H1 (cell line): ENCODE results near the gene KCTD2. TPM values are rescaled to one million over a fixed set of nuclear protein-coding genes. Genes with fewer than 3 reads are reported as not detected.

ENCODE experiments used
- CTCF ChIA-PET: fragments of 300-600 bp; sonication (Branson Sonifier 250); formaldehyde crosslinking; loops from one replicate; lab custom pipeline; 2021; ENCODE audit not compliant: partially characterized antibody; lab: Charles Lee
- POLR2A ChIA-PET: fragments of 300-600 bp; sonication (Branson Sonifier 250); formaldehyde crosslinking; loops from one replicate; lab custom pipeline; 2021; ENCODE audit warnings: inconsistent platforms; ENCODE audit not compliant: partially characterized antibody; lab: Charles Lee
- DNase-seq, 2 experiments: peaks; one replicate each; pipeline versions ENCODE4 v3.0.0 to v3.0.0-alpha.2; 2010 to 2022; ENCODE audit warnings: low spot score in 2 of 2, low read depth in 1 of 2, mixed read lengths in 1 of 2
- FAIRE-seq: peaks from 2 replicates; lab custom pipeline; 2011; peaks lifted over from hg19 to GRCh38; lab: Jason Lieb, UNC
- H2AFZ ChIP-seq: 2 replicates; pipeline ENCODE4 v1.8.1; 2012; ENCODE audit warnings: low read length, inconsistent platforms
- H2AK5ac ChIP-seq: 2 replicates; pipeline ENCODE4 v1.6.1; 2013; ENCODE audit warnings: low read depth, low read length
- H2BK120ac ChIP-seq: replicated peaks from 2 replicates; pipeline ENCODE3; 2013; ENCODE audit warnings: low read depth, low read length, inconsistent platforms
- H2BK12ac ChIP-seq: 2 replicates; pipeline ENCODE4 v1.6.1; 2013; ENCODE audit warnings: low read depth, low read length
- H2BK15ac ChIP-seq: 2 replicates; pipeline ENCODE4 v1.6.1; 2013; ENCODE audit warnings: low read length
- H2BK20ac ChIP-seq: 2 replicates; pipeline ENCODE4 v1.6.1; 2013; ENCODE audit warnings: low read length
- H2BK5ac ChIP-seq: 2 replicates; pipeline ENCODE4 v1.6.1; 2013; ENCODE audit warnings: low read depth, low read length
- H3K14ac ChIP-seq: 2 replicates; pipeline ENCODE4 v1.6.1; 2013; ENCODE audit warnings: inconsistent platforms; ENCODE audit not compliant: insufficient read length
- H3K18ac ChIP-seq: 2 replicates; pipeline ENCODE4 v1.6.1; 2013; ENCODE audit warnings: low read length; ENCODE audit errors: extremely low read depth
- H3K23ac ChIP-seq: 2 replicates; pipeline ENCODE4 v1.6.1; 2013; ENCODE audit warnings: inconsistent platforms; ENCODE audit not compliant: insufficient read length
- H3K23me2 ChIP-seq: 2 replicates; pipeline ENCODE4 v1.6.1; 2013; ENCODE audit warnings: low read depth, low read length
- H3K27ac ChIP-seq: 2 replicates; pipeline ENCODE4 v1.6.1; 2011; ENCODE audit warnings: low read depth, low read length, inconsistent platforms
- H3K27me3 ChIP-seq, 4 experiments: replicated peaks in 1 of 4; 1 replicate in 1 of 4; 2 replicates in 3 of 4; pipeline versions ENCODE4 v1.6.1 to v1.8.1; 2011 to 2013; ENCODE audit warnings: low read length in 3 of 4, mild to moderate bottlenecking in 3 of 4, inconsistent platforms in 2 of 4, mixed read lengths in 2 of 4, moderate library complexity in 1 of 4; ENCODE audit not compliant: control insufficient read depth in 3 of 4, insufficient read depth in 3 of 4; ENCODE audit errors: extremely low read depth in 1 of 4
- H3K36me3 ChIP-seq, 4 experiments: 2 replicates each; pipeline versions ENCODE4 v1.6.1 to v1.8.1; 2011 to 2013; ENCODE audit warnings: mild to moderate bottlenecking in 4 of 4, low read length in 3 of 4, moderate library complexity in 2 of 4, control low read depth in 1 of 4, inconsistent platforms in 1 of 4; ENCODE audit not compliant: insufficient read depth in 4 of 4, control insufficient read depth in 2 of 4
- H3K4ac ChIP-seq: replicated peaks from 2 replicates; pipeline ENCODE3; 2013; ENCODE audit warnings: low read length, low read depth, mixed read lengths, inconsistent platforms; ENCODE audit not compliant: insufficient read length
- H3K4me1 ChIP-seq, 4 experiments: replicated peaks in 1 of 4; 1 replicate in 1 of 4; 2 replicates in 3 of 4; pipeline versions ENCODE4 v1.6.1 to v1.8.1; 2011 to 2013; ENCODE audit warnings: low read length in 3 of 4, inconsistent platforms in 2 of 4, mixed read lengths in 1 of 4; ENCODE audit not compliant: insufficient read depth in 4 of 4, control insufficient read depth in 3 of 4
- H3K4me2 ChIP-seq, 2 experiments: 2 replicates each; pipeline versions ENCODE4 v1.6.1 to v1.8.1; 2011 to 2013; ENCODE audit warnings: low read depth in 2 of 2, low read length in 2 of 2, control low read depth in 1 of 2, inconsistent platforms in 1 of 2, mild to moderate bottlenecking in 1 of 2; ENCODE audit not compliant: insufficient read depth in 1 of 2
- H3K4me3 ChIP-seq, 4 experiments: fragments of 200-600, 300-600 bp in 1 of 4; sonication (generic), shearing (Covaris generic), sonication (Bioruptor Twin) in 1 of 4; 2 replicates each; pipeline versions ENCODE4 v1.5.1 to v1.8.1; 2011 to 2016; ENCODE audit warnings: low read length in 4 of 4, low read depth in 3 of 4, control low read depth in 2 of 4, inconsistent platforms in 2 of 4, mild to moderate bottlenecking in 2 of 4, mixed read lengths in 1 of 4, moderate library complexity in 1 of 4; ENCODE audit not compliant: insufficient read depth in 2 of 4; ENCODE audit errors: extremely low read depth in 1 of 4
- H3K56ac ChIP-seq: replicated peaks from 2 replicates; pipeline ENCODE3; 2013; ENCODE audit warnings: low read depth, mild to moderate bottlenecking, mixed read lengths, low read length, inconsistent platforms; ENCODE audit not compliant: insufficient read length
- H3K79me1 ChIP-seq: 2 replicates; pipeline ENCODE4 v1.6.1; 2013; ENCODE audit warnings: low read depth, low read length, control low read depth
- H3K79me2 ChIP-seq, 2 experiments: 2 replicates each; pipeline versions ENCODE4 v1.6.1 to v1.8.1; 2012 to 2013; ENCODE audit warnings: low read length in 2 of 2, mild to moderate bottlenecking in 2 of 2, inconsistent platforms in 1 of 2; ENCODE audit not compliant: insufficient read depth in 2 of 2, control insufficient read depth in 1 of 2
- H3K9ac ChIP-seq, 4 experiments: replicated peaks in 1 of 4; 1 replicate in 1 of 4; 2 replicates in 3 of 4; pipeline versions ENCODE4 v1.6.1 to v1.8.1; 2011 to 2013; ENCODE audit warnings: low read depth in 3 of 4, low read length in 3 of 4, control low read depth in 2 of 4, mild to moderate bottlenecking in 2 of 4, moderate library complexity in 2 of 4, inconsistent platforms in 1 of 4; ENCODE audit errors: extremely low read depth in 1 of 4
- H3K9me3 ChIP-seq, 2 experiments: 2 replicates each; pipeline versions ENCODE4 v1.6.1 to v1.8.1; 2012 to 2013; ENCODE audit warnings: mild to moderate bottlenecking in 2 of 2, moderate library complexity in 2 of 2, control low read depth in 1 of 2, inconsistent platforms in 1 of 2, low read depth in 1 of 2, low read length in 1 of 2, mixed read lengths in 1 of 2; ENCODE audit not compliant: insufficient read depth in 2 of 2
- H4K20me1 ChIP-seq, 2 experiments: replicated peaks in 1 of 2; 2 replicates each; pipeline versions ENCODE3 to v1.8.1; 2011 to 2013; ENCODE audit warnings: inconsistent platforms in 2 of 2, low read length in 2 of 2, mild to moderate bottlenecking in 1 of 2; ENCODE audit not compliant: insufficient read depth in 2 of 2, control insufficient read depth in 1 of 2
- H4K5ac ChIP-seq: 2 replicates; pipeline ENCODE4 v1.6.1; 2013; ENCODE audit warnings: low read length, low read depth, mixed read lengths, inconsistent platforms; ENCODE audit not compliant: insufficient read length
- H4K8ac ChIP-seq: 2 replicates; pipeline ENCODE4 v1.8.0; 2013; ENCODE audit warnings: mild to moderate bottlenecking, moderate library complexity, low read length, inconsistent platforms; ENCODE audit not compliant: insufficient read depth; ENCODE audit errors: extremely low read depth
- H4K91ac ChIP-seq: replicated peaks from 2 replicates; pipeline ENCODE3; 2013; ENCODE audit warnings: low read length, mixed read lengths, inconsistent platforms; ENCODE audit not compliant: insufficient read length
- JUN ChIP-seq: IDR thresholded peaks from 2 replicates; pipeline ENCODE4 v1.6.1; 2011; ENCODE audit warnings: low read depth, mild to moderate bottlenecking, improper control_type of control experiment, low read length
- NRF1 ChIP-seq: IDR thresholded peaks from 2 replicates; pipeline ENCODE4 v1.6.1; 2011; ENCODE audit warnings: mild to moderate bottlenecking, low read depth, low read length, improper control_type of control experiment
- WGBS, 2 experiments: shearing (Covaris generic) in 1 of 2; methylation state at CpG; one replicate each; pipeline versions ENCODE4 v1.1.6 to v1.1.7; 2013 to 2015; ENCODE audit warnings: low lambda C conversion rate in 2 of 2, mixed read lengths in 2 of 2, inconsistent platforms in 1 of 2, low coverage in 1 of 2, missing lambda C conversion rate in 1 of 2; ENCODE audit not compliant: insufficient replicate concordance in 2 of 2, insufficient coverage in 1 of 2, insufficient read length in 1 of 2; ENCODE audit errors: extremely low coverage in 1 of 2, missing lambda C conversion rate in 1 of 2; 5-methylcytosine and 5-hydroxymethylcytosine counted together
- polyA plus RNA-seq, 7 experiments: library from polyadenylated mRNA; depleted of rRNA in 3 of 7; stranded (reverse) in 5 of 7; unstranded in 2 of 7; fragments of >200 nt in 5 of 7; fragments of 200-250 nt in 2 of 7; gene quantifications; 1 replicate in 5 of 7; 2 replicates in 1 of 7; 4 replicates in 1 of 7; pipeline versions ENCODE4 v1.2.1 to v1.2.3, GENCODE V29; 2011 to 2013; ENCODE audit warnings: missing spikeins in 2 of 7, mixed read lengths in 2 of 7
- total RNA-seq: library from RNA; stranded (reverse); fragmentation: NEBNext Ultra II Directional; extraction: Animal tissue kit (Norgen Biotek cat#: 25700); gene quantifications from 2 replicates; pipeline ENCODE4 v1.2.1, GENCODE V29; 2021
- TF ChIP-seq, protein P1 (sequence below): IDR thresholded peaks from 2 replicates; pipeline ENCODE4 v1.6.1; 2011; ENCODE audit warnings: low read depth, mild to moderate bottlenecking, low read length; ENCODE audit not compliant: insufficient read depth

KCTD2 gene
- total and polyA plus RNA-seq, 2 of the 8 experiments (the other 6 are each of a cell fraction or from before 2014, with no cell fraction given), result 33.7 to 36.8 TPM

DNA sequence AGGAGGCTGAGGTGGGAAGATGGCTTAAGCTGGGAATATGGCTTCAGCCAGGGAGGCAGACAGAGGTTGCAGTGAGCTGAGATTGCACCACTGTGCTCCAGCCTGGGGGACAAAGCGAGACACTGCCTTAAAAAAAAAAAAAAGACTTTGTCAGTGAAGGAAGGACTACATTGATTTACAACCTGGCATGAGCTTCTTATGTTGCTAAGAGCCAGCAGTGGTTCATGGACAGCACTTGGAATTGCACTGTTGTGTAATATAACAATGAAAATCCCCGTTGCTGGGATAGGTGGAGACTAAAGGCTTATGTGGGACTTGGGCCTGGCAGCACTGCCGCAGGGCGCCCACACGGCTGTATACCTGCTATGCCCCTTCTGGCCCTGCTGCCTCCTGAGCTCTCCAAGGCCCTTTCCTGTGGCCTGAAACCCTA, 26.6 kb downstream of the KCTD2 start:
- H2BK20ac ChIP-seq, result no peak overlapping the region
- H3K27me3 ChIP-seq, result no peaks in the 10 kb centered on the region
- no peak overlapping the region for H4K5ac ChIP-seq
- POLR2A ChIA-PET, result interaction anchor here (0.7 to 2.0 kb wide), 5 partner anchors 12 to 81 kb away, joined by 3 to 6 read pairs (median 3); partner anchors contain the start of genes JPT1 and SLC16A5
- H3K23me2 ChIP-seq, result no peaks in the 10 kb centered on the region
- H4K91ac ChIP-seq, result no peak overlapping the region
- H3K56ac ChIP-seq, result no peak overlapping the region
- no peak overlapping the region for H3K23ac ChIP-seq
- no peak overlapping the region for H2BK120ac ChIP-seq
- no peak overlapping the region for H3K14ac ChIP-seq
- H3K4me1 ChIP-seq, result peaks cover 0 to 13% (median 5%) of the 10 kb centered on the region in 4 experiments; a peak in 4 of 7 replicates
- TF ChIP-seq, protein P1, sequence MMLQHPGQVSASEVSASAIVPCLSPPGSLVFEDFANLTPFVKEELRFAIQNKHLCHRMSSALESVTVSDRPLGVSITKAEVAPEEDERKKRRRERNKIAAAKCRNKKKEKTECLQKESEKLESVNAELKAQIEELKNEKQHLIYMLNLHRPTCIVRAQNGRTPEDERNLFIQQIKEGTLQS, result no peak
- no peak for TF ChIP-seq NRF1
- TF ChIP-seq JUN, result no peak
- TF ChIP-seq, all 59 proteins: peak for 0
- Histone ChIP-seq H3K4me2 (no peak overlapping the region), H3K36me3 (no peaks in the 10 kb centered on the region), H2BK5ac (no peak overlapping the region), H3K9me3 (no peaks in the 10 kb centered on the region), H2AFZ (no peak overlapping the region), H2BK12ac (no peak overlapping the region), H4K20me1 (no peaks in the 10 kb centered on the region), H3K18ac (no peak overlapping the region), H3K79me1 (no peaks in the 10 kb centered on the region), H4K8ac (no peak overlapping the region), H3K4ac (no peak overlapping the region), H3K79me2 (no peaks in the 10 kb centered on the region), H2BK15ac (no peak overlapping the region), H3K9ac (no peak overlapping the region), H3K27ac (no peak overlapping the region), H2AK5ac (no peak overlapping the region), H3K4me3 (no peak overlapping the region)
- CTCF ChIA-PET, result interaction anchor here (0.7 to 7.3 kb wide), 11 partner anchors 10 to 635 kb away, joined by 3 to 64 read pairs (median 6); partner anchors contain the start of gene SLC16A5
- DNase-seq (no peak), FAIRE-seq (no peak)
- 97% methylated on average over 5 of the region's 5 CpGs; no CpG with 5 or more reads in 1 of the 2 experiments for WGBS, 2 experiments
